ENCODE data around the gene FGR. TPM values are rescaled to one million over a fixed set of nuclear protein-coding genes. Genes with fewer than 3 reads are reported as not detected.

FGR gene
- total and polyA plus RNA-seq, 2 experiments from 2014 or later: 0.53 to 0.56 TPM

GRCh38 chr1:27609618-27610240 lies 25.3 kb downstream of the FGR start:
- H3K4me3 ChIP-seq: no peak overlapping the region
- Mint-ChIP-seq H3K9me3 (no peaks in the 10 kb centered on the region), H3K27me3 (ENCODE audit: insufficient read depth, low read depth, poor library complexity) (peaks cover 17% of the 10 kb centered on the region), H3K36me3 (ENCODE audit: low read depth) (no peaks in the 10 kb centered on the region), H3K4me3 (no peak overlapping the region), H3K4me1 (peaks cover 38% of the 10 kb centered on the region), H3K27ac (no peak overlapping the region)
- TF ChIP-seq CREB1 (CRISPR knock-in tag; IDR thresholded peaks at IDR 0.05; ENCODE audit: low read depth) (no peak), ZNF114 (CRISPR knock-in tag; IDR thresholded peaks at IDR 0.05) (no peak)
- H2AFZ ChIP-seq: no peak overlapping the region
- H3K27me3 ChIP-seq (ENCODE audit: insufficient read depth): peaks cover 8% of the 10 kb centered on the region; the same call in 1 of the 2 replicates
- no peaks in the 10 kb centered on the region for H3K79me2 ChIP-seq (replicated peaks; ENCODE audit: insufficient read depth)
- H3K9me2 ChIP-seq (ENCODE audit: insufficient read depth): no peaks in the 10 kb centered on the region
- peaks cover 37% of the 10 kb centered on the region for H3K4me1 ChIP-seq (ENCODE audit: insufficient read depth)
- no peak overlapping the region for H3K27ac ChIP-seq (ENCODE audit: low read depth)
- no peak for DNase-seq (ENCODE audit: low spot score)
- no peaks in the 10 kb centered on the region; the same call in 1 of the 2 replicates for H4K20me1 ChIP-seq (replicated peaks; ENCODE audit: insufficient read depth)
- no peaks in the 10 kb centered on the region for H3K36me3 ChIP-seq (ENCODE audit: insufficient read depth)
- ATAC-seq: no peak
- H3K4me2 ChIP-seq: no peak overlapping the region
- peaks cover 10% of the 10 kb centered on the region; the same call in 1 of the 2 replicates for H3F3A ChIP-seq (replicated peaks; ENCODE audit: low read depth)

- peaks cover 35% of the 10 kb centered on the region for H3K4me1 ChIP-seq (ENCODE audit: insufficient read depth)
- no peaks in the 10 kb centered on the region for H3K9me2 ChIP-seq (ENCODE audit: insufficient read depth)
- no peak overlapping the region for H3K4me3 ChIP-seq
- H3K4me3 Mint-ChIP-seq: no peak overlapping the region
- peaks cover 20% of the 10 kb centered on the region for H3K27me3 Mint-ChIP-seq (ENCODE audit: insufficient read depth, low read depth, poor library complexity)
- peaks cover 5% of the 10 kb centered on the region; the same call in 1 of the 2 replicates for H3F3A ChIP-seq (replicated peaks; ENCODE audit: low read depth)
- ATAC-seq: no peak
- DNase-seq (ENCODE audit: low spot score): no peak
- H2AFZ ChIP-seq: no peak overlapping the region
- H3K27me3 ChIP-seq (ENCODE audit: insufficient read depth): peaks cover 8% of the 10 kb centered on the region; the same call in 1 of the 2 replicates
- no peaks in the 10 kb centered on the region for H3K9me3 Mint-ChIP-seq
- no peak overlapping the region for H3K27ac ChIP-seq (ENCODE audit: low read depth)
- no peak overlapping the region for H3K27ac Mint-ChIP-seq
- no peaks in the 10 kb centered on the region for H3K36me3 Mint-ChIP-seq (ENCODE audit: low read depth)
- H3K79me2 ChIP-seq (replicated peaks; ENCODE audit: insufficient read depth): no peaks in the 10 kb centered on the region
- H3K4me2 ChIP-seq: no peak overlapping the region
- H3K36me3 ChIP-seq (ENCODE audit: insufficient read depth): no peaks in the 10 kb centered on the region
- H3K4me1 Mint-ChIP-seq: peaks cover 37% of the 10 kb centered on the region
- no peaks in the 10 kb centered on the region; the same call in 1 of the 2 replicates for H4K20me1 ChIP-seq (replicated peaks; ENCODE audit: insufficient read depth)
- TF ChIP-seq STAT1 (IDR thresholded peaks at IDR 0.05; ENCODE audit: unreplicated experiment) (no peak), NANOG (IDR thresholded peaks at IDR 0.05; ENCODE audit: borderline replicate concordance) (no peak), REST (IDR thresholded peaks at IDR 0.05; ENCODE audit: unreplicated experiment) (no peak), CTCF (conservative IDR thresholded peaks at IDR 0.05; ENCODE audit: low read depth in 2 of 2) (no peak), ZNF462 (CRISPR knock-in tag; IDR thresholded peaks at IDR 0.05) (no peak), ZNF331 (CRISPR knock-in tag; IDR thresholded peaks at IDR 0.05; ENCODE audit: low read depth) (no peak), JUNB (IDR thresholded peaks at IDR 0.05; ENCODE audit: unreplicated experiment) (no peak), EZH2phosphoT487 (IDR thresholded peaks at IDR 0.05; ENCODE audit: unreplicated experiment) (no peak), ZNF114 (CRISPR knock-in tag; IDR thresholded peaks at IDR 0.05) (no peak), CREB1 (CRISPR knock-in tag; IDR thresholded peaks at IDR 0.05; ENCODE audit: low read depth) (no peak)
Measured at GRCh38 chr1:27609210-27609555, 25.8 kb downstream of the FGR start.

Measured in GM23338 (cell line).